K562 (cell line): Measurements from ENCODE around the gene WFDC1. TPM values are rescaled to one million over a fixed set of nuclear protein-coding genes. Genes with fewer than 3 reads are reported as not detected.

Experiments used
- BRCA1 ChIP-seq, 2 experiments: fragments of 450-650 bp in 1 of 2; sonication (generic) in 1 of 2; formaldehyde crosslinking in 1 of 2; IDR thresholded peaks; 2 replicates each; pipeline versions ENCODE4 v1.5.0 to v1.6.1; 2017 to 2020; ENCODE audit warnings: mild to moderate bottlenecking in 1 of 2, missing genetic modification reagents in 1 of 2
- CBX2 ChIP-seq: fragments of 200-600 bp; sonication (generic); IDR thresholded peaks from one replicate; pipeline ENCODE4 v1.6.1; 2012; ENCODE audit warnings: mild to moderate bottlenecking, low read length, inconsistent platforms; ENCODE audit not compliant: insufficient read depth, poor library complexity, severe bottlenecking
- FOXM1 ChIP-seq, 2 experiments: fragments of 450-650 bp in 1 of 2; sonication (generic) in 1 of 2; formaldehyde crosslinking in 1 of 2; IDR thresholded peaks; 2 replicates each; pipeline versions ENCODE4 v1.6.1 to v1.9.0; 2017 to 2022; ENCODE audit warnings: low read depth in 2 of 2, mild to moderate bottlenecking in 2 of 2, missing genetic modification reagents in 1 of 2, moderate library complexity in 1 of 2
- HDAC1 ChIP-seq, 2 experiments: fragments of 450-650 bp; IDR thresholded peaks; 2 replicates each; pipeline ENCODE4 v1.6.1; 2016 to 2017; ENCODE audit warnings: inconsistent platforms in 1 of 2, mild to moderate bottlenecking in 1 of 2, moderate library complexity in 1 of 2
- JUND ChIP-seq, 2 experiments: IDR thresholded peaks; 2 replicates in 1 of 2; 3 replicates in 1 of 2; pipeline ENCODE4 v1.6.1; 2011; ENCODE audit warnings: borderline replicate concordance in 2 of 2, low read depth in 2 of 2, low read length in 2 of 2, improper control_type of control experiment in 1 of 2, missing biosample characterization in 1 of 2, missing genetic modification characterization in 1 of 2, missing genetic modification reagents in 1 of 2
- PHF20 ChIP-seq: fragments of 450-650 bp; IDR thresholded peaks from 2 replicates; pipeline ENCODE4 v1.6.1; 2018; ENCODE audit not compliant: partially characterized antibody
- PHF21A ChIP-seq: fragments of 450-650 bp; IDR thresholded peaks from 2 replicates; pipeline ENCODE4 v1.6.1; 2017; ENCODE audit warnings: low read depth, borderline replicate concordance
- RBFOX2 ChIP-seq: fragments of 200-400 bp; formaldehyde crosslinking; IDR thresholded peaks from 2 replicates; pipeline ENCODE4 v1.6.1; 2017; ENCODE audit warnings: low read depth, mild to moderate bottlenecking, low read length, moderate library complexity
- REST ChIP-seq, 2 experiments: fragments of 450-650 bp; formaldehyde crosslinking in 1 of 2; IDR thresholded peaks; 2 replicates each; pipeline versions ENCODE4 v1.4.0 to v1.6.1; 2014 to 2020; ENCODE audit warnings: mild to moderate bottlenecking in 2 of 2, borderline replicate concordance in 1 of 2, low read depth in 1 of 2
- SPI1 ChIP-seq: IDR thresholded peaks from 2 replicates; pipeline ENCODE4 v1.6.1; 2011; ENCODE audit warnings: low read depth, low read length, control low read depth, borderline replicate concordance
- SRF ChIP-seq, 2 experiments: fragments of 250-450, 450-650 bp in 1 of 2; sonication (Bioruptor Pico) in 1 of 2; sonication (generic) in 1 of 2; formaldehyde crosslinking; IDR thresholded peaks; 2 replicates each; pipeline versions ENCODE4 v1.5.0 to v1.5.1; 2020 to 2022; ENCODE audit warnings: mild to moderate bottlenecking in 1 of 2, missing genetic modification reagents in 1 of 2
- VEZF1 ChIP-seq: fragments of 200-800 bp; sonication (Bioruptor generic); IDR thresholded peaks from 2 replicates; pipeline ENCODE4 v1.6.1; 2017; ENCODE audit warnings: missing genetic modification characterization, missing compliant biosample characterization
- ZC3H11A ChIP-seq: IDR thresholded peaks from 2 replicates; pipeline ENCODE4 v1.6.1; 2012; ENCODE audit warnings: low read depth, low read length, improper control_type of control experiment
- ZNF696 ChIP-seq: fragments of 250-450 bp; sonication (Bioruptor Pico); conservative IDR thresholded peaks from 2 replicates; pipeline ENCODE4 v1.4.0; 2020; ENCODE audit warnings: mild to moderate bottlenecking, moderate library complexity
- ZZZ3 ChIP-seq: fragments of 450-650 bp; IDR thresholded peaks from 2 replicates; pipeline ENCODE4 v1.6.1; 2016; ENCODE audit warnings: antibody characterized with exemption, mild to moderate bottlenecking, moderate library complexity
- polyA plus RNA-seq, 8 experiments: library from polyadenylated mRNA; depleted of rRNA in 4 of 8; stranded (reverse) in 5 of 8; unstranded in 3 of 8; fragments of >200 nt; fragmentation: Nextera tagmentation in 2 of 8; fragmentation: Illumina TruSeq in 1 of 8; extraction: Ambion mirVana in 2 of 8; extraction: Trizol in 1 of 8; gene quantifications; 2 replicates each; pipeline versions ENCODE4 v1.2.1 to v1.2.3, GENCODE V29; 2011 to 2014; ENCODE audit warnings: inconsistent platforms in 1 of 8, missing spikeins in 1 of 8
- total RNA-seq, 7 experiments: library from RNA; depleted of rRNA in 6 of 7; stranded (reverse); fragments of >200 nt in 6 of 7; fragmentation: Illumina TruSeq in 2 of 7; extraction: Trizol in 2 of 7; gene quantifications; 2 replicates each; pipeline versions ENCODE4 v1.2.1 to v1.2.3, GENCODE V29; 2011 to 2021; ENCODE audit warnings: low replicate concordance in 1 of 7

The WFDC1 gene
- total and polyA plus RNA-seq, 9 of the 15 experiments (the other 6 are each of a cell fraction or from before 2014, with no cell fraction given) = not detected

- TF ChIP-seq RBFOX2 = no peak
- 0 out of 2 replicates have a peak, but pooled peaks have one; percentile 27 for TF ChIP-seq JUND (IDR thresholded peaks at IDR 0.05; ENCODE audit: borderline replicate concordance, low read depth, low read length)
- TF ChIP-seq JUND (tag; IDR thresholded peaks at IDR 0.05; ENCODE audit: borderline replicate concordance, low read depth, low read length) = no peak
- no peak for TF ChIP-seq SRF (CRISPR knock-in tag; IDR thresholded peaks at IDR 0.05)
- TF ChIP-seq FOXM1 (IDR thresholded peaks at IDR 0.05; ENCODE audit: low read depth) = no peak
- TF ChIP-seq FOXM1 (CRISPR knock-in tag; IDR thresholded peaks at IDR 0.05; ENCODE audit: low read depth) = no peak
- TF ChIP-seq ZNF696 = no peak
- TF ChIP-seq ZZZ3 = no peak
- TF ChIP-seq PHF20 = peak; percentile 19
- no peak for TF ChIP-seq SPI1
- TF ChIP-seq VEZF1 (CRISPR knock-in tag) = no peak
- TF ChIP-seq HDAC1 (IDR thresholded peaks at IDR 0.05) = no peak
- no peak for TF ChIP-seq ZC3H11A
- no peak for TF ChIP-seq PHF21A
- TF ChIP-seq CBX2 = no peak
- peak; percentile 70; the same call in 1 of the 2 replicates for TF ChIP-seq REST (IDR thresholded peaks at IDR 0.05; ENCODE audit: borderline replicate concordance)
- TF ChIP-seq REST (CRISPR knock-in tag; IDR thresholded peaks at IDR 0.05; ENCODE audit: low read depth) = no peak
- TF ChIP-seq BRCA1 (IDR thresholded peaks at IDR 0.05) = no peak
- TF ChIP-seq BRCA1 (CRISPR knock-in tag; IDR thresholded peaks at IDR 0.05) = no peak
These were observed 17.3 kb upstream of the WFDC1 start (continued) for GRCh38 chr16:84277244-84277823.
